ENCODE results near the gene BOK. TPM values are rescaled to one million over a fixed set of nuclear protein-coding genes. Genes with fewer than 3 reads are reported as not detected.
A peak's percentile ranks its signal among the peaks of the same experiment; 100 is the strongest.

The BOK gene
- total and polyA plus RNA-seq, 2 donors (not counting 3 experiments of a cell fraction or from before 2014, with no cell fraction given), result 76.0 to 95.5 TPM

DNA sequence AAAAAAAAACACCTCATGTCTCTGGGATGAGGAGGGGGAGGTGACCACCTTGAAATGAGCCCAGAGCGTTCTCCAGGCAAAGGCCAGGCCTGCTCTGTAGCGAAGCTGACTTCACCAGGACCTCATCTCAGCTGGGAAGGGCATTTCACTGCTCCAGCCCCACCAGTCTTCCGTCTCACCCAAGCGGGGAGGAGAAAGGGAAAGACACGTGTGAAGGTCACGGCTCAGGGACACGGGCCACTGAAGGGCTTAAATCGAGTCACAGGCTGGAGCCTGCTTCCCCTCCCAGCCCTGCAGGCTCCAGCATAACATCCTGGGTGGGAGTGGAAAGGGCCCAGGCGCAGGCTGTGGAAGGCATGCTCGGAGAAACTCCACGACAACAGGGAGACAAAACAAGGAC lies 60.3 kb downstream of the BOK start:
- POLR2A ChIA-PET, result no interaction called here

More for the DNA sequence above, 60.3 kb downstream of the BOK start:
- Histone ChIP-seq H3K9me3 (replicated peaks; ENCODE audit: control insufficient read depth, insufficient read depth, low read length) (no peaks in the 10 kb centered on the region), H4K20me1 (replicated peaks; ENCODE audit: control insufficient read depth, extremely low read depth, insufficient read depth, low read length) (peaks cover 2% of the 10 kb centered on the region), H3K27ac (ENCODE audit: insufficient read depth, low read depth, low read length) (peak overlapping the region; percentile 10), H3K79me2 (ENCODE audit: control insufficient read depth, insufficient read depth, low read length) (peaks cover 52% of the 10 kb centered on the region), H3K9ac (replicated peaks; ENCODE audit: extremely low read depth, insufficient read depth, low read length) (no peak overlapping the region), H3K36me3 (ENCODE audit: control insufficient read depth in 2 of 2, extremely low read depth in 1 of 2, insufficient read depth in 2 of 2, low read length in 2 of 2) (no peaks in the 10 kb centered on the region), H3K4me2 (ENCODE audit: insufficient read depth, low read length) (no peak overlapping the region), H3K4me3 (replicated peaks in 1 of 3; ENCODE audit: insufficient read depth in 1 of 3, low read depth in 1 of 3, low read length in 3 of 3) (no peak overlapping the region), H3K4me1 (ENCODE audit: control insufficient read depth, extremely low read depth, insufficient read depth, low read length) (peaks cover 13% of the 10 kb centered on the region), H3K27me3 (ENCODE audit: control insufficient read depth in 2 of 2, insufficient read depth in 2 of 2, low read length in 2 of 2) (no peaks in the 10 kb centered on the region), H3K9me1 (replicated peaks; ENCODE audit: control insufficient read depth, extremely low read depth, insufficient read depth, low read length) (no peaks in the 10 kb centered on the region), H2AFZ (ENCODE audit: low read depth, low read length) (no peak overlapping the region)
- intact Hi-C loops (cut with micrococcal nuclease), result no loop called here
- CTCF ChIA-PET, result interaction anchor here (1.5 kb wide), 2 partner anchors 13 to 15 kb away, joined by 4 to 5 read pairs; no protein-coding TSS in a partner anchor
- no peak for DNase-seq (ENCODE audit: low read depth, low spot score)
- FAIRE-seq, result no peak
- dilution Hi-C loops (cut with MboI; ENCODE audit: extremely low pct_ligation_motif_present, low sequenced_read_pairs), result no loop called here
- BruUV-seq (replicated peaks), result no TSS peak
- TF ChIP-seq EZH2 (IDR thresholded peaks at IDR 0.05; ENCODE audit: borderline replicate concordance, low read depth, low read length, severe bottlenecking), result no peak
- no peak for TF ChIP-seq MYC (IDR thresholded peaks at IDR 0.05; ENCODE audit: low read depth, low read length)
- TF ChIP-seq POLR2A (IDR thresholded peaks at IDR 0.05; ENCODE audit: low read depth, low read length), result no peak
- no peak for TF ChIP-seq JUN (IDR thresholded peaks at IDR 0.05; ENCODE audit: borderline replicate concordance, insufficient read depth, insufficient read length, low read depth)
- TF ChIP-seq GATA2 (IDR thresholded peaks at IDR 0.05; ENCODE audit: insufficient read depth, insufficient read length, low read depth, low read length), result no peak
- TF ChIP-seq POLR2AphosphoS5 (IDR thresholded peaks at IDR 0.05; ENCODE audit: insufficient read depth, low read depth, low read length), result no peak
- TF ChIP-seq, protein P1, sequence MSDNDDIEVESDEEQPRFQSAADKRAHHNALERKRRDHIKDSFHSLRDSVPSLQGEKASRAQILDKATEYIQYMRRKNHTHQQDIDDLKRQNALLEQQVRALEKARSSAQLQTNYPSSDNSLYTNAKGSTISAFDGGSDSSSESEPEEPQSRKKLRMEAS (IDR thresholded peaks at IDR 0.05; ENCODE audit: insufficient read depth, insufficient read length), result no peak
- TF ChIP-seq FOS (IDR thresholded peaks at IDR 0.05; ENCODE audit: borderline replicate concordance, insufficient read depth, low read length), result no peak
- TF ChIP-seq CTCF (IDR thresholded peaks at IDR 0.05; ENCODE audit: extremely low read depth in 1 of 2, insufficient read depth in 1 of 2, low read depth in 1 of 2, low read length in 2 of 2), result no peak
